ENCODE measurements around the gene CYP2A13.
A peak's percentile ranks its signal among the peaks of the same experiment; 100 is the strongest.
"Not testable (repeated sequence)": the region's sequence is repeated elsewhere in the genome, so short reads cannot be mapped to it uniquely, and the experiment has no call there.

Gene CYP2A13

DNA sequence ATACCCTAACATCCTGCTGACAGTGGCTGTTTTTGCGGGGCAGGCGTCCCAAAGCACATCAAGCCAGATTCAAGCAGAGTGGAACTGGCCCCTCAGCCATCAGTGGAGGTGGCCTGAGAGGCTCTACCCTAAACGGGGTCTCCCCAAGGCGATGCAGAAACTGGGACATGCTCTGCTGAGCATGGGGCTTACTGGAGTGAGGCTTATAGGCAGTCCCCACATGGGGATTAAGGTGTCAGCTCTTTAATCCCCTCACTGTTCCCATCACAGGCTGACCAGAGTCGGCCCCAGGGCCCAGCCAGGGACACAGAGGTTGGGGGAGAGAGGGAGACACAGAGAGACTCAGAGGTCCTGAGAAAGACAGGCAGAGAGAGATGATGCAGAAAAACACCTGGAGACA lies 42.9 kb downstream of the CYP2A13 start:
- TF ChIP-seq, protein P1, sequence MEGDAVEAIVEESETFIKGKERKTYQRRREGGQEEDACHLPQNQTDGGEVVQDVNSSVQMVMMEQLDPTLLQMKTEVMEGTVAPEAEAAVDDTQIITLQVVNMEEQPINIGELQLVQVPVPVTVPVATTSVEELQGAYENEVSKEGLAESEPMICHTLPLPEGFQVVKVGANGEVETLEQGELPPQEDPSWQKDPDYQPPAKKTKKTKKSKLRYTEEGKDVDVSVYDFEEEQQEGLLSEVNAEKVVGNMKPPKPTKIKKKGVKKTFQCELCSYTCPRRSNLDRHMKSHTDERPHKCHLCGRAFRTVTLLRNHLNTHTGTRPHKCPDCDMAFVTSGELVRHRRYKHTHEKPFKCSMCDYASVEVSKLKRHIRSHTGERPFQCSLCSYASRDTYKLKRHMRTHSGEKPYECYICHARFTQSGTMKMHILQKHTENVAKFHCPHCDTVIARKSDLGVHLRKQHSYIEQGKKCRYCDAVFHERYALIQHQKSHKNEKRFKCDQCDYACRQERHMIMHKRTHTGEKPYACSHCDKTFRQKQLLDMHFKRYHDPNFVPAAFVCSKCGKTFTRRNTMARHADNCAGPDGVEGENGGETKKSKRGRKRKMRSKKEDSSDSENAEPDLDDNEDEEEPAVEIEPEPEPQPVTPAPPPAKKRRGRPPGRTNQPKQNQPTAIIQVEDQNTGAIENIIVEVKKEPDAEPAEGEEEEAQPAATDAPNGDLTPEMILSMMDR (IDR thresholded peaks at IDR 0.05; ENCODE audit: extremely low read depth, insufficient read depth, missing control alignments), result no peak
- in situ Hi-C loops (cut with MboI; ENCODE audit: low pct_unique_long_range_greater_than_20kb, low sequenced_read_pairs, unreplicated experiment), result loop anchor here (25.0 kb wide), 1 partner anchor 469 kb away; no protein-coding TSS in a partner anchor
- no peak for DNase-seq (ENCODE audit: low spot score)

DNA sequence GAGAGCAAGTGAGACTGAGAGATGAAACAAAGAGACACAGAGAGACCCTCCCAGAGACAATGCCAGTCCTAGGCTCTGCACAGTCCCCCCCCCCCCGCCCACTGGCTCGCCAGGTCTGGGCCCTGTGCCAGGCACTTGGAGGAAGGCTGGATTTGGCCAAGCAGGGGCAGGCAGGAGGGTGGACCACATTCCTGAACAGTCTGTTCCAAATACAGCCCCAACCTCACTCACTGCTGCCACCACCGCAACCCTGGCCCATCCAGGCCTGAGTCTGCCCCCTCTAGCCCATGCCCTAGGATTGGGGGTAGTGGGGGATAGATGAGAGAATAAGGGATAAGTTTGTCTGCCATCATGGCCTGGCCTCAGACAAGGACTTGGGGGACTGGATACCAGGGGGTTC lies 45.0 kb downstream of the CYP2A13 start:
- TF ChIP-seq, protein P1 (IDR thresholded peaks at IDR 0.05; ENCODE audit: extremely low read depth, insufficient read depth, missing control alignments), result no peak
- in situ Hi-C loops (cut with MboI; ENCODE audit: low pct_unique_long_range_greater_than_20kb, low sequenced_read_pairs, unreplicated experiment), result loop anchor here (25.0 kb wide), 1 partner anchor 471 kb away; no protein-coding TSS in a partner anchor

DNA sequence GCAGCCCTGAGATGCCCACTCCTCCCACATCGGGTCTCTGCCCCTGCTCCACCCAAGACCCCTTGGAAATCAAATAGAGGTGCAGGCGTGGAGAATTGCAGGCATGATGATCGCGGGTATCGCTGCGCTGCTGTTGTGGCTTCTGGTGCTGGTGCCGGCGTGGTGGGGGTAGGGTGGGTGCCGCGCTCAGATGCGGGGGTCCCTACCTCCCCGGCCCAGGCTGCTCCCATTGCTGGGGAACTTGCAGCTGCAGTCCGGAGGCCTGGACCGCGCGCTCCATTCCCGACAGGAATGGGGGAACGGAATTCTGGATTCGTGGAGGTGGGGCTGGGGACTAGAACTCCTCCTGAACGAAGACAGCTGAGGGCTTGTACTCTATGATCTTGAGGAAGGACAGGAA lies 46.4 kb downstream of the CYP2A13 start:
- in situ Hi-C loops (cut with MboI; ENCODE audit: low pct_unique_long_range_greater_than_20kb, low sequenced_read_pairs, unreplicated experiment), result loop anchor here (25.0 kb wide), 1 partner anchor 472 kb away; no protein-coding TSS in a partner anchor
- TF ChIP-seq, protein P1 (IDR thresholded peaks at IDR 0.05; ENCODE audit: extremely low read depth, insufficient read depth, missing control alignments), result no peak
- DNase-seq (ENCODE audit: low spot score), result no peak

More for the DNA sequence above, 45.0 kb downstream of the CYP2A13 start:
- no peak for DNase-seq (ENCODE audit: low spot score)

DNA sequence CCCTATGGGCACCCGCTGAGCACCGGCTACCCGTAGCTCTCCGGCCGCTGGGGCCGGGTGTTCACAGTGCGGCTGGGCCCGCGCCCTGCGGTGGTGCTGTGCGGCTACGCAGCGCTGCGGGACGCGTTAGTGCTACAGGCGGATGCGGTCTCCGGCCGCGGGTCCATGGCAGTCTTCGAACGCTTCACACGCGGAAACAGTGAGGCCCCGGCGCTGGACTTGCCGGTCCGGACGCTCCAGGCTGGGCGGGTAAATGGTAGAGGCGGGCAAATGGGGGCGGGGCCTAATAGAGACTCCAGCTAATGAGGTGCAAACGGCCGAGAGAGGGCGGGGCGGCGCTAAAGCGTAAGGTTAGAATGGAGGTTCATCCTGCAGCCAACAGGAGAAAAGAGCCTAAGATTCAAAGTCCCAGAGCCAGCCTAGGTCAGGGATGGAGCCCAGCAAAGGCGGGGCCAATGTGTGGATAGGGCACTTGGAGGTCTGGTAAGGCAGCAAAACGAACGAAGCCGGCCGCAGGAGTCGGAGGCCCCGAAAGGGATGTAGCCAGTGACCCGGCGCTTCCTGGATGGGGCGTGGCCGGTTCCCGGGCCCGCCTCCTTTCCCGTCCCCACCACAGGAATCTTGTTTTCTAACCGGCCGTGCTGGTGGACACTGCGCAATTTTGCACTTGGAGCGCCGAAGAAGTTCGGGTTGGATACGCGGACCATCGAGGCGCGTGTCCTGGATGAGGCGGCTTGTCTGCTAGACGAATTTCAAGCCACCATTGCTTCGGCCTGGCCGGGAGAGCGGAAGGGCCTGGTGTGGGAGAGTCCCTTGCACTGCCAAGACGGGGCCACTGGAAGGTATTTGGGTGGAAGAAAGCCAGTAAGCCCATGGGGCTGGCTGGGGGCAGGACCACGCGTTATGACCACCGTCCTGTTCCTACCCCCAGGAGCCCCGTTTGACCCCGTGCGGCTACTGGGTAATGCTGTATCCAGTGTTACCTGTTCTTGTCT lies 47.4 kb downstream of the CYP2A13 start:
- in situ Hi-C loops (cut with MboI; ENCODE audit: low pct_unique_long_range_greater_than_20kb, low sequenced_read_pairs, unreplicated experiment), result loop anchor here (25.0 kb wide), 1 partner anchor 473 kb away; no protein-coding TSS in a partner anchor
- not testable (repeated sequence) for DNase-seq (ENCODE audit: low spot score)

DNA sequence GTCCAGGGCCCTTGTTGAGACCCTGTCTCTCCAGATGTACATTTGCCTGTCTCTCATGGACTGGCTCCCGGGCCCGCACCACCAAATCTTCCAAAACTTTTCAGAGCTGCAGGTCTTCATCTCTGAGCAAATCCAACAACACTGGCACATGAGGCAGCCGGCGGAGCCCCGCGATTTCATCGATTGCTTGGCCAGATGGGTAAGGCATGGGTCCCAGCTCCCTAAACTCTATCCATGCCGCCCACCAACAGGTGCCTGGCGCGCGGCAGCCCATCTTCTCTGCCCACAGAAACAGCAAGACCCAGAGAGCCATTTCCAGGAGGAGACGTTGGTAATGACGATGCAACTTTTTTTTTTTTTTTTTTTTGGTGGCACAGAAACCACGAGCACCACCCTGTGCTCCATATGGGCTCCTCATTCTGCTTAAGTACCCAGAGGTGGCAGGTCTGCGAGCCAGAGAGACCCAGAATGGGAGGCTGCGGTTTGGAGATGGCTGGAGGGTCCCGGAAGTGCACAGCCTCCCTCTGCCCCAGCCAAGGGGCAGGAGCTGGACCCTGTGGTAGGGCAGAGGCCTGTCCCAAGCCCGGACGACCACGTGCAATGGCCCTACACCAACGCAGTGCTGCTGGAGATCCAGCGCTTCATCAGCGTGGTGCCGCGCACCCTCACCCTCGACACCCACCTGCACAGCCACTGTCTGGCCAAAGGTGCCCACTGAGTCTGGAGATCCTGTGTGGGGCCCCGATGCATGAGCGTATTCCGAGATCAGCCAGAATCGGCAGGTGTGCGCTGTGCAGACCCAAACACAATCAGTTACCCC lies 48.6 kb downstream of the CYP2A13 start:
- in situ Hi-C loops (cut with MboI; ENCODE audit: low pct_unique_long_range_greater_than_20kb, low sequenced_read_pairs, unreplicated experiment), result loop anchor here (25.0 kb wide), 1 partner anchor 475 kb away; no protein-coding TSS in a partner anchor
- no peak for DNase-seq (ENCODE audit: low spot score)
- TF ChIP-seq, protein P1 (IDR thresholded peaks at IDR 0.05; ENCODE audit: extremely low read depth, insufficient read depth, missing control alignments), result no peak

DNA sequence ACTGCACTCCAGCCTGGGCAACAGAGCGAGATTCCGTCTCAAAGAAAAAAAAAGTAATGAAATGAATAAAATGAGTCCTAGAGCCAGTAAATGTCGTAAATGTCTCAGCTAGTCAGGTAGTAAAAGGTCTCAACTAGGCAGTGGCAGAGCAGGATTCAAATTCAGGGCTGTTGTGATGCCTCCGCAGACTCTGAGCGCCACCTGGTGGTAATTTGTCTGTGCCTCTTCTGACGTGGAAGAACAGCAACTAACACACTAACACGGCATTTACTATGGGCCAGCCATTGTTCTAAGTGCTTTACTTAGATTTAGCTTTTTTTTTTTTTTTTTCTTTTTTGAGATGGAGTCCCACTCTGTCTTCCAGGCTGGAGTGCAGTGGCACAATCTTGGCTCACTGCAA lies 56.2 kb downstream of the CYP2A13 start:
- in situ Hi-C loops (cut with MboI; ENCODE audit: low pct_unique_long_range_greater_than_20kb, low sequenced_read_pairs, unreplicated experiment), result loop anchor here (10.0 to 25.0 kb wide), 2 partner anchors 170 to 482 kb away; no protein-coding TSS in a partner anchor

More for the DNA sequence above, 56.2 kb downstream of the CYP2A13 start:
- TF ChIP-seq, protein P1 (IDR thresholded peaks at IDR 0.05; ENCODE audit: extremely low read depth, insufficient read depth, missing control alignments), result peak; percentile 86
- peak; percentile 66 for DNase-seq (ENCODE audit: low spot score)
